Activated CD8-positive, alpha-beta T cell treated with anti-CD3 and anti-CD28 coated beads, Interleukin-2, amount 10 ng/mL, durations not matched to agents 7 days and 5 days (primary cell): ENCODE data around the gene STAMBPL1. TPM values are rescaled to one million over a fixed set of nuclear protein-coding genes. Genes with fewer than 3 reads are reported as not detected.

ENCODE experiments used
- ATAC-seq: fragments of 150-1000 bp; cut with Tn5 transposase; one replicate; pipeline ENCODE4 v1.10.0; 2021; ENCODE audit warnings: moderate library complexity
- CTCF ChIA-PET: fragments of 350-600 bp; sonication (Branson Sonifier 250); formaldehyde crosslinking; loops from one replicate; lab custom pipeline; 2021; ENCODE audit warnings: antibody characterized with exemption; lab: Charles Lee
- POLR2A ChIA-PET: fragments of 350-600 bp; sonication (Branson Sonifier 250); formaldehyde crosslinking; loops from one replicate; lab custom pipeline; 2021; ENCODE audit warnings: antibody characterized with exemption; lab: Charles Lee
- DNase-seq: peaks from one replicate; pipeline ENCODE4 v3.0.0-alpha.2; 2020
- H3K27ac Mint-ChIP-seq: one replicate; pipeline ENCODE4 v1.8.0; 2021; ENCODE audit warnings: mild to moderate bottlenecking, mixed read lengths
- H3K27me3 Mint-ChIP-seq: one replicate; pipeline ENCODE4 v1.8.0; 2021; ENCODE audit warnings: low read depth, mixed read lengths
- H3K36me3 Mint-ChIP-seq: one replicate; pipeline ENCODE4 v1.8.0; 2021; ENCODE audit warnings: low read depth, mixed read lengths
- H3K4me1 Mint-ChIP-seq: one replicate; pipeline ENCODE4 v1.8.0; 2021; ENCODE audit warnings: low read depth, mixed read lengths
- H3K4me3 Mint-ChIP-seq: one replicate; pipeline ENCODE4 v1.8.0; 2021; ENCODE audit warnings: mild to moderate bottlenecking, mixed read lengths
- H3K9me3 Mint-ChIP-seq: one replicate; pipeline ENCODE4 v1.8.0; 2022; ENCODE audit warnings: mixed read lengths; ENCODE audit not compliant: insufficient read depth
- total RNA-seq, 2 experiments: library from RNA; stranded (reverse); gene quantifications; one replicate each; pipeline ENCODE4 v1.2.3, GENCODE V29; 2021

STAMBPL1 gene
- total RNA-seq, 2 experiments from 2014 or later = 67.6 TPM

DNA sequence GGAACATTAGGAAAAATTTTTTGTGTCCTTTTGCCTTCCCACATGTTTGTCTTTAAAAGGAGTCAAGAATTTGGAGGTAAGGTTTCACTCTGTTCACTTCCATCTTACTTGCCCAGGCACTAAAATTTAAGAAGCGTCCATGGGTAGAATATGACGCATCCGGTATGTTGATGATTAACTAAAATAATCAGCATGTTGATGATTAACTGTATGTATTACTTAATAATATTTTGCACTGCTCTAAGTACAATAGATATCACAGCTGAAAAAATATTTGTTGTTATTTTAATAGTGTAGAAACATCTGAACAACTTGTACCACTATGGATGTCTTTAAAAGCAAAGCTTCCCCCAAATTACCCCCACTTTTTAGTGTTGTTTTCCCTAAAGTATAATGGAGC lies 39.9 kb upstream of the STAMBPL1 start:
- no peaks in the 10 kb centered on the region for H3K9me3 Mint-ChIP-seq
- H3K4me1 Mint-ChIP-seq = peaks cover 18% of the 10 kb centered on the region
- H3K27me3 Mint-ChIP-seq = peaks cover 4% of the 10 kb centered on the region
- ATAC-seq (no peak), DNase-seq (no peak)
- no peak overlapping the region for H3K4me3 Mint-ChIP-seq
- POLR2A ChIA-PET = interaction anchor here (0.6 kb wide), 1 partner anchor 16 kb away, joined by 3 read pairs; no protein-coding TSS in a partner anchor
- H3K36me3 Mint-ChIP-seq = peaks cover under 1% of the 10 kb centered on the region
- CTCF ChIA-PET = interaction anchor here (0.7 to 11.3 kb wide), 4 partner anchors 19 to 111 kb away, joined by 3 to 281 read pairs (median 3); no protein-coding TSS in a partner anchor
- H3K27ac Mint-ChIP-seq = no peak overlapping the region

DNA sequence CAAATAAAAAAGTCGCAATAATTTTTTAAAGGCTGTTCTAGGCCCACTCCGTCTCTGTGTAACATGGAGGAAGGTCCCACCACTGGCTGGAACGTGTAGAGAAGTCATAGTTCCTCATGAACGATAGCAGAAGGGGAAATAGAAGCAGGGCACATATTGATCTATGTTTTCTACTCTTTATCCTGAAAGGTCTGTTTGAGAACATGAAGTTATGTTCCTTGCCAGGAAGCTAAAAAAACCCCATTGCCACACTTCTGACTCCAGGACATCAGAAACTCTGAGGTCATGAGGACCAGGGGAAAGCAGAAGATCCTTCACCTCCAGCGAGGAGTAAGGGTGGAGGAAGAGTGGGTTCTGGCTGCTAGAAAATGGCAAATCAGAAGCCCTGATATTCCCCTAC lies 39.2 kb upstream of the STAMBPL1 start:
- Mint-ChIP-seq H3K4me1 (peaks cover 18% of the 10 kb centered on the region), H3K9me3 (no peaks in the 10 kb centered on the region), H3K27me3 (peaks cover 7% of the 10 kb centered on the region), H3K27ac (no peak overlapping the region), H3K36me3 (peaks cover 6% of the 10 kb centered on the region), H3K4me3 (no peak overlapping the region)
- ChIA-PET POLR2A (no interaction called here), CTCF (interaction anchor here (0.9 to 11.3 kb wide), 7 partner anchors 9 to 147 kb away, joined by 3 to 281 read pairs (median 3); no protein-coding TSS in a partner anchor)
- DNase-seq = no peak
- ATAC-seq = no peak

DNA sequence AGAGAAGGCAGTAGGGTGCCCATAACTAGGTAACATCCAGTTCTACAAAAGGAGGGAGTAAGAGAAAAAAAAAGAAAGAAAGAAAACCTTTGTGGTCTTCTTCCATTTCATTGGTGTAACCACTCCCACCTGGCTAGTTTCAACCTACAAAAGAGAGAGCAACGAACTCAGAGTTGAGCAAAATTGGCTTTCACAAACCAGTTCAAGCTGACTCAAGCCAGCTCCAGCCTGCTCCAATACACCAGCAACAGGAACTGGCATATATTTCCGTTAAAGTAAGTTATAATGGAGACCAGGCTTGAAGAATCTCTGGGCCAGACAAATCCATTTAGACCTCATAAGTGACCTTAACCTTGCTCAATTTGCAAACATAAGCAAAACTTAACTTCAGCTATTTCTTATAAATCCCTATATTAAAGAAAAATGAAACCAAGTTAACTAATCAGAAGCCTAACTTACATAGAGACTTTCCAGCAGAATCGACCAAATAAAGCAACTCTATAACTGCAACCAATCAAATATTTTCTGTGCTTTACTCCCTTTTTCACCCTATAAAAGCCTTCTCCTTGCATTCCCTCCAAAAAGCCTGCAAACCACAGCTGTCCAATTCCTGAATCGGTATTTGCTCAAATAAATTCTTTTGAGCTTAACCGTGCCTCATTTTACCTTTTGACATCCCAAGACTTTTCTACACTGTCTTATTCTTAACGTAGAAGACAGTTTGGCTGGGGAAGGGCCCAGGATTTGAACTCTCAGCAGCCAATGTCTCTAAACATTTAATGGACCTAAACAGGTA lies 38.5 kb upstream of the STAMBPL1 start:
- no peak overlapping the region for H3K27ac Mint-ChIP-seq
- H3K27me3 Mint-ChIP-seq = peaks cover 7% of the 10 kb centered on the region
- peaks cover 6% of the 10 kb centered on the region for H3K36me3 Mint-ChIP-seq
- peaks cover 18% of the 10 kb centered on the region for H3K4me1 Mint-ChIP-seq
- DNase-seq (no peak), ATAC-seq (no peak)
- no peaks in the 10 kb centered on the region for H3K9me3 Mint-ChIP-seq
- CTCF ChIA-PET = interaction anchor here (0.6 to 1.8 kb wide), 9 partner anchors 8 to 146 kb away, joined by 3 to 4 read pairs (median 3); no protein-coding TSS in a partner anchor
- H3K4me3 Mint-ChIP-seq = no peak overlapping the region
- POLR2A ChIA-PET = no interaction called here

GRCh38 chr10:88843171-88843570 lies 36.9 kb upstream of the STAMBPL1 start:
- Mint-ChIP-seq H3K36me3 (peaks cover 6% of the 10 kb centered on the region), H3K9me3 (no peaks in the 10 kb centered on the region), H3K4me3 (no peak overlapping the region), H3K27me3 (peaks cover 7% of the 10 kb centered on the region), H3K4me1 (peaks cover 18% of the 10 kb centered on the region), H3K27ac (no peak overlapping the region)
- no peak for DNase-seq
- ChIA-PET CTCF (interaction anchor here (0.6 to 6.0 kb wide), 4 partner anchors 7 to 260 kb away, joined by 3 to 73 read pairs (median 10); partner anchors contain the start of gene RNLS), POLR2A (no interaction called here)
- ATAC-seq = no peak

- Mint-ChIP-seq H3K4me1 (peaks cover 18% of the 10 kb centered on the region), H3K4me3 (peak overlapping the region; percentile 27), H3K27ac (no peak overlapping the region), H3K36me3 (peaks cover 6% of the 10 kb centered on the region), H3K9me3 (no peaks in the 10 kb centered on the region), H3K27me3 (peaks cover 7% of the 10 kb centered on the region)
- DNase-seq (no peak), ATAC-seq (no peak)
- POLR2A ChIA-PET = interaction anchor here (1.3 kb wide), 1 partner anchor 31 kb away, joined by 5 read pairs; the partner anchor contains the start of gene STAMBPL1
- CTCF ChIA-PET = interaction anchor here (0.8 to 6.0 kb wide), 3 partner anchors 13 to 84 kb away, joined by 3 to 73 read pairs (median 6); no protein-coding TSS in a partner anchor
These were observed 31.5 kb upstream of the STAMBPL1 start for GRCh38 chr10:88848499-88848898.

GRCh38 chr10:88849234-88849633 lies 30.8 kb upstream of the STAMBPL1 start:
- DNase-seq = no peak
- H3K4me3 Mint-ChIP-seq = no peak overlapping the region
- peaks cover 4% of the 10 kb centered on the region for H3K27me3 Mint-ChIP-seq
- peaks cover 19% of the 10 kb centered on the region for H3K4me1 Mint-ChIP-seq
- ChIA-PET POLR2A (interaction anchor here (1.3 kb wide), 1 partner anchor 31 kb away, joined by 5 read pairs; the partner anchor contains the start of gene STAMBPL1), CTCF (interaction anchor here (0.6 to 6.0 kb wide), 3 partner anchors 8 to 13 kb away, joined by 3 to 73 read pairs (median 5); no protein-coding TSS in a partner anchor)
- no peak overlapping the region for H3K27ac Mint-ChIP-seq
- H3K36me3 Mint-ChIP-seq = peaks cover 6% of the 10 kb centered on the region
- no peaks in the 10 kb centered on the region for H3K9me3 Mint-ChIP-seq
- ATAC-seq = no peak

DNA sequence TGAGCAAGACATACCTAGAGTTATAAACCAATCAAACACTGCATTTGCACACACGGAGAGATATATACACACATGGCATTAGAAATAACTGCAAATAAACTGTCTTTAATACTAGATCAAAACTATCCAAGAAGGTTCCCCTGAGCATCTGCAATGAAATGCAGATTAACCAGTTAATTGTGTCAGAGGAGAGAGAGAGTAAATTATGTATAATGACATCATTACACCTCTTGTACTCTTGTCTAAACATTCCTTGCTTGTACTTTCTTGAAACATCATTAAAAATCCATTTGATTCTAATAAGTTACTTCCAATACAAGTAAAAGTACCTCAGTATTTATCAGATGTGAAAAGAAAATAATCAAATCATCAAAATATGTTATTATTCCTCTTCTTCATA lies 29.3 kb upstream of the STAMBPL1 start:
- H3K27ac Mint-ChIP-seq = no peak overlapping the region
- H3K9me3 Mint-ChIP-seq = no peaks in the 10 kb centered on the region
- DNase-seq (no peak), ATAC-seq (no peak)
- no peaks in the 10 kb centered on the region for H3K36me3 Mint-ChIP-seq
- H3K4me3 Mint-ChIP-seq = no peak overlapping the region
- no peaks in the 10 kb centered on the region for H3K27me3 Mint-ChIP-seq
- ChIA-PET CTCF (interaction anchor here (1.6 kb wide), 1 partner anchor 15 kb away, joined by 11 read pairs; no protein-coding TSS in a partner anchor), POLR2A (no interaction called here)
- H3K4me1 Mint-ChIP-seq = peaks cover 19% of the 10 kb centered on the region

DNA sequence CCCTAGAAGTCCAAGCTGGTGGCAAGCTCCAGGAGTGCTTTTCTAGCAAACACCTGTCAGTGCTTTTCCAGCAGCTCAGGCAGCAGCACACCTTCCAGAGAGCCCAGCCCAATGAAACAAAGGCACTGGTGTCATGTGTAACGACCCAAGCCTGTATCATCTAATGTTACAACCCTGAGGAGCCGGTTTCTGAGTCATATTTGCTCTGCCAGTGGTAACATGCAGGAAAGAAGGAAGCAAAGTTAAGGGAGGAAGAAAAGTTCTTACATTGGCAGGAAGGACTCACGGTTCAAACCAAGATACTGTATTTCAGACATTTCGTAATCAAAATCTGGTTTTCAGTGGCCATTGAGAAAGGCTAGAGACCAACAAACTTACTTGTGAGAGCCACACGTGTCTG lies 28.3 kb upstream of the STAMBPL1 start, which contains the start of gene ANKRD22:
Gene ANKRD22, minus strand, starts transcription at position 139 of the 400 bp plus-strand sequence. CDS start 237 bp downstream, outside the sequence.
- no peak for DNase-seq
- ATAC-seq = no peak
- H3K4me1 Mint-ChIP-seq = peaks cover 19% of the 10 kb centered on the region
- ChIA-PET CTCF (interaction anchor here (1.2 to 2.0 kb wide), 4 partner anchors 13 to 83 kb away, joined by 3 to 11 read pairs (median 6); no protein-coding TSS in a partner anchor), POLR2A (interaction anchor here (0.7 kb wide), 1 partner anchor 17 kb away, joined by 3 read pairs; no protein-coding TSS in a partner anchor)
- no peaks in the 10 kb centered on the region for H3K36me3 Mint-ChIP-seq
- H3K27ac Mint-ChIP-seq = no peak within 1 kb of the TSS
- no peaks in the 10 kb centered on the region for H3K9me3 Mint-ChIP-seq
- H3K27me3 Mint-ChIP-seq = no peaks in the 10 kb centered on the region
- no peak within 1 kb of the TSS for H3K4me3 Mint-ChIP-seq

- Mint-ChIP-seq H3K4me1 (peaks cover 19% of the 10 kb centered on the region), H3K36me3 (no peaks in the 10 kb centered on the region), H3K27ac (no peak overlapping the region), H3K9me3 (no peaks in the 10 kb centered on the region), H3K4me3 (no peak overlapping the region), H3K27me3 (no peaks in the 10 kb centered on the region)
- no peak for ATAC-seq
- ChIA-PET CTCF (interaction anchor here (1.0 to 5.2 kb wide), 7 partner anchors 12 to 82 kb away, joined by 3 to 41 read pairs (median 6); partner anchors contain the start of gene LIPM), POLR2A (interaction anchor here (1.1 kb wide), 1 partner anchor 12 kb away, joined by 3 read pairs; no protein-coding TSS in a partner anchor)
- no peak for DNase-seq
These were observed 27.7 kb upstream of the STAMBPL1 start for GRCh38 chr10:88852327-88852726.

- ChIA-PET CTCF (interaction anchor here (0.8 to 5.2 kb wide), 7 partner anchors 11 to 80 kb away, joined by 3 to 41 read pairs (median 6); partner anchors contain the start of gene LIPM), POLR2A (interaction anchor here (1.1 kb wide), 1 partner anchor 11 kb away, joined by 3 read pairs; no protein-coding TSS in a partner anchor)
- Mint-ChIP-seq H3K36me3 (no peaks in the 10 kb centered on the region), H3K4me3 (no peak overlapping the region), H3K27ac (no peak overlapping the region), H3K9me3 (no peaks in the 10 kb centered on the region), H3K27me3 (no peaks in the 10 kb centered on the region), H3K4me1 (peaks cover 18% of the 10 kb centered on the region)
- DNase-seq (no peak), ATAC-seq (no peak)
These were observed 26.7 kb upstream of the STAMBPL1 start for GRCh38 chr10:88853155-88853881.

GRCh38 chr10:88854684-88855083 lies 25.4 kb upstream of the STAMBPL1 start:
- CTCF ChIA-PET = interaction anchor here (1.7 to 5.2 kb wide), 2 partner anchors 19 to 363 kb away, joined by 4 to 41 read pairs; no protein-coding TSS in a partner anchor
- Mint-ChIP-seq H3K4me1 (peaks cover 9% of the 10 kb centered on the region), H3K36me3 (no peaks in the 10 kb centered on the region), H3K27ac (no peak overlapping the region), H3K9me3 (no peaks in the 10 kb centered on the region), H3K27me3 (no peaks in the 10 kb centered on the region), H3K4me3 (no peak overlapping the region)
- DNase-seq (no peak), ATAC-seq (no peak)
- POLR2A ChIA-PET = no interaction called here
